Astrocyte (in vitro differentiated cells and primary cell): ENCODE results near the gene AFF2. TPM values are rescaled to one million over a fixed set of nuclear protein-coding genes. Genes with fewer than 3 reads are reported as not detected.

ENCODE experiments used
- DNase-seq: peaks from one replicate; pipeline ENCODE4 v3.0.0-alpha.2; 2010; ENCODE audit warnings: low read depth
- FAIRE-seq: peaks from 2 replicates; lab custom pipeline; 2011; peaks lifted over from hg19 to GRCh38; lab: Jason Lieb, UNC
- H2AFZ ChIP-seq: 2 replicates; pipeline ENCODE4 v1.6.0; 2012; ENCODE audit warnings: low read depth, low read length, inconsistent platforms
- H3K27ac ChIP-seq: 2 replicates; pipeline ENCODE4 v1.5.1; 2011; ENCODE audit warnings: low read depth, low read length, inconsistent platforms
- H3K27me3 ChIP-seq: 2 replicates; pipeline ENCODE4 v1.6.0; 2011; ENCODE audit warnings: low read length, inconsistent platforms; ENCODE audit not compliant: insufficient read depth
- H3K36me3 ChIP-seq: 2 replicates; pipeline ENCODE4 v1.5.1; 2011; ENCODE audit warnings: low read length, inconsistent platforms; ENCODE audit not compliant: insufficient read depth
- H3K4me1 ChIP-seq: 2 replicates; pipeline ENCODE4 v1.5.1; 2011; ENCODE audit warnings: low read length, inconsistent platforms; ENCODE audit not compliant: insufficient read depth
- H3K4me2 ChIP-seq: 2 replicates; pipeline ENCODE4 v1.6.0; 2012; ENCODE audit warnings: low read length, inconsistent platforms
- H3K4me3 ChIP-seq: 2 replicates; pipeline ENCODE4 v1.5.1; 2011; ENCODE audit warnings: low read depth, mild to moderate bottlenecking, low read length, inconsistent platforms; ENCODE audit not compliant: insufficient read depth
- H3K79me2 ChIP-seq: 2 replicates; pipeline ENCODE4 v1.6.0; 2012; ENCODE audit warnings: mild to moderate bottlenecking, low read length, inconsistent platforms; ENCODE audit not compliant: insufficient read depth
- H3K9ac ChIP-seq: 2 replicates; pipeline ENCODE4 v1.6.0; 2012; ENCODE audit warnings: mild to moderate bottlenecking, low read length, inconsistent platforms
- H3K9me3 ChIP-seq: 2 replicates; pipeline ENCODE4 v1.5.1; 2012; ENCODE audit warnings: low read depth, mild to moderate bottlenecking, low read length, inconsistent platforms; ENCODE audit not compliant: insufficient read depth
- H4K20me1 ChIP-seq: 2 replicates; pipeline ENCODE4 v1.6.0; 2012; ENCODE audit warnings: low read length, inconsistent platforms; ENCODE audit not compliant: insufficient read depth
- H3K27ac Mint-ChIP-seq: one replicate; pipeline ENCODE4 v1.8.0; 2021; ENCODE audit warnings: mild to moderate bottlenecking, mixed read lengths; ENCODE audit not compliant: unreplicated experiment
- H3K27me3 Mint-ChIP-seq: one replicate; pipeline ENCODE4 v1.8.0; 2021; ENCODE audit warnings: low read depth, mixed read lengths; ENCODE audit not compliant: unreplicated experiment
- H3K36me3 Mint-ChIP-seq: one replicate; pipeline ENCODE4 v1.8.0; 2021; ENCODE audit warnings: low read depth, mixed read lengths; ENCODE audit not compliant: unreplicated experiment
- H3K4me1 Mint-ChIP-seq: one replicate; pipeline ENCODE4 v1.8.0; 2021; ENCODE audit warnings: low read depth, mixed read lengths; ENCODE audit not compliant: unreplicated experiment
- H3K4me3 Mint-ChIP-seq: one replicate; pipeline ENCODE4 v1.8.0; 2021; ENCODE audit warnings: mild to moderate bottlenecking, moderate library complexity, mixed read lengths; ENCODE audit not compliant: unreplicated experiment
- H3K9me3 Mint-ChIP-seq: one replicate; pipeline ENCODE4 v1.8.0; 2021; ENCODE audit warnings: mild to moderate bottlenecking, mixed read lengths; ENCODE audit not compliant: unreplicated experiment
- EZH2 ChIP-seq: IDR thresholded peaks from 2 replicates; pipeline ENCODE4 v1.6.1; 2012; ENCODE audit warnings: mild to moderate bottlenecking, low read length, inconsistent platforms; ENCODE audit not compliant: insufficient read depth
- total RNA-seq: library from RNA; stranded (reverse); gene quantifications from 2 replicates; pipeline ENCODE4 v1.2.1, GENCODE V29; 2021
- TF ChIP-seq, protein P1 (sequence below): IDR thresholded peaks from 2 replicates; pipeline ENCODE4 v1.5.1; 2011; ENCODE audit warnings: low read depth, mild to moderate bottlenecking, inconsistent platforms, low read length, moderate library complexity; ENCODE audit not compliant: insufficient read depth

Gene AFF2
- total RNA-seq, 1 donor from 2014 or later = 8.3 TPM

DNA sequence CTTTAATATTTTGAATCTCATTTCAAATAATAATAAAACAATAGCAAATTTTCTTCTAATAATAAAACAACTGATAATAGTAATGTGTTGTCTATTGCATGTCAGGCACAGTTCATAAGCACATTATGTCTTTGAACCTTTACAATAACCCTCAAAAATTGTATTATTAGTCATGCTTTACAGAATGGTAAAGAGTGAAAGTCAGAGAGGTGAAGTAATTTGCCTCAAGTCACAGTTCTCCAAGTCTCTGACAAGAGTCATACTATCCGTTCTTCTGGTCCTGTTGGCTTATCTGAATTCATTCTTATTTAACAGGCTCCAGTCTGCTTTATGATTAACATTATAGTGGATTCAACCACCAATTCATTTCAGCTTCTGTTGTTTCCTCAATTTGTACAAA is 313.0 kb downstream of the AFF2 start:
- Histone ChIP-seq H3K4me2 (no peak overlapping the region), H3K27ac (no peak overlapping the region), H3K36me3 (no peaks in the 10 kb centered on the region), H3K79me2 (no peaks in the 10 kb centered on the region), H3K9me3 (no peaks in the 10 kb centered on the region), H4K20me1 (no peaks in the 10 kb centered on the region), H3K27me3 (no peaks in the 10 kb centered on the region), H3K4me3 (no peak overlapping the region), H3K4me1 (no peaks in the 10 kb centered on the region), H3K9ac (no peak overlapping the region), H2AFZ (no peak overlapping the region)
- Mint-ChIP-seq H3K36me3 (no peaks in the 10 kb centered on the region), H3K27me3 (no peaks in the 10 kb centered on the region), H3K4me1 (peaks cover 10% of the 10 kb centered on the region), H3K9me3 (no peaks in the 10 kb centered on the region), H3K27ac (no peak overlapping the region), H3K4me3 (no peak overlapping the region)
- no peak for TF ChIP-seq EZH2
- no peak for DNase-seq
- no peak for FAIRE-seq

DNA sequence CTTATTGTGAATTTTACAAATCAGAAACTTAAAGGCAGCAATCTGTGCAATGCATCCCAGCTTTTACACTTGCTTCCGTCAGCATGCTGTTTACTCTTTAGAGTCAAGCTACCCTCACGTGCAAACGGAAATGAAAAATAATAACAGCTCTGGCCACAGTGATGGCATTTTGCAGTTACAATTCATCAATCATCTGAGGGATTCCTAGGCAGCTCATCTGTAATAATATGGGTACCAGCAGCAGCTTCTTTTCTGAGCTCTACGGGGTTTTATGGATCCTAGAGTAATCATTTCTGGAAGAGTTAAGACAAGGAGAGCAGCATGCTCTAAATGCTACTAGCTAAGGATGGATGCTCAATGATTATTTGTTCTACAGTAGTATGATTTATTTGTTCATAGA is 313.6 kb downstream of the AFF2 start:
- H3K9ac ChIP-seq = no peak overlapping the region
- no peak for DNase-seq
- H3K36me3 ChIP-seq = no peaks in the 10 kb centered on the region
- H3K9me3 ChIP-seq = no peaks in the 10 kb centered on the region
- Mint-ChIP-seq H3K9me3 (no peaks in the 10 kb centered on the region), H3K27me3 (no peaks in the 10 kb centered on the region), H3K4me3 (no peak overlapping the region), H3K36me3 (no peaks in the 10 kb centered on the region), H3K4me1 (peaks cover 10% of the 10 kb centered on the region), H3K27ac (no peak overlapping the region)
- FAIRE-seq = peak; percentile 83
- H2AFZ ChIP-seq = no peak overlapping the region
- no peaks in the 10 kb centered on the region for H3K79me2 ChIP-seq
- H4K20me1 ChIP-seq = no peaks in the 10 kb centered on the region
- no peak overlapping the region for H3K4me2 ChIP-seq
- no peak overlapping the region for H3K4me3 ChIP-seq
- H3K27me3 ChIP-seq = no peaks in the 10 kb centered on the region
- TF ChIP-seq, protein P1, sequence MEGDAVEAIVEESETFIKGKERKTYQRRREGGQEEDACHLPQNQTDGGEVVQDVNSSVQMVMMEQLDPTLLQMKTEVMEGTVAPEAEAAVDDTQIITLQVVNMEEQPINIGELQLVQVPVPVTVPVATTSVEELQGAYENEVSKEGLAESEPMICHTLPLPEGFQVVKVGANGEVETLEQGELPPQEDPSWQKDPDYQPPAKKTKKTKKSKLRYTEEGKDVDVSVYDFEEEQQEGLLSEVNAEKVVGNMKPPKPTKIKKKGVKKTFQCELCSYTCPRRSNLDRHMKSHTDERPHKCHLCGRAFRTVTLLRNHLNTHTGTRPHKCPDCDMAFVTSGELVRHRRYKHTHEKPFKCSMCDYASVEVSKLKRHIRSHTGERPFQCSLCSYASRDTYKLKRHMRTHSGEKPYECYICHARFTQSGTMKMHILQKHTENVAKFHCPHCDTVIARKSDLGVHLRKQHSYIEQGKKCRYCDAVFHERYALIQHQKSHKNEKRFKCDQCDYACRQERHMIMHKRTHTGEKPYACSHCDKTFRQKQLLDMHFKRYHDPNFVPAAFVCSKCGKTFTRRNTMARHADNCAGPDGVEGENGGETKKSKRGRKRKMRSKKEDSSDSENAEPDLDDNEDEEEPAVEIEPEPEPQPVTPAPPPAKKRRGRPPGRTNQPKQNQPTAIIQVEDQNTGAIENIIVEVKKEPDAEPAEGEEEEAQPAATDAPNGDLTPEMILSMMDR = no peak
- no peak for TF ChIP-seq EZH2
- H3K4me1 ChIP-seq = no peaks in the 10 kb centered on the region
- no peak overlapping the region for H3K27ac ChIP-seq

DNA sequence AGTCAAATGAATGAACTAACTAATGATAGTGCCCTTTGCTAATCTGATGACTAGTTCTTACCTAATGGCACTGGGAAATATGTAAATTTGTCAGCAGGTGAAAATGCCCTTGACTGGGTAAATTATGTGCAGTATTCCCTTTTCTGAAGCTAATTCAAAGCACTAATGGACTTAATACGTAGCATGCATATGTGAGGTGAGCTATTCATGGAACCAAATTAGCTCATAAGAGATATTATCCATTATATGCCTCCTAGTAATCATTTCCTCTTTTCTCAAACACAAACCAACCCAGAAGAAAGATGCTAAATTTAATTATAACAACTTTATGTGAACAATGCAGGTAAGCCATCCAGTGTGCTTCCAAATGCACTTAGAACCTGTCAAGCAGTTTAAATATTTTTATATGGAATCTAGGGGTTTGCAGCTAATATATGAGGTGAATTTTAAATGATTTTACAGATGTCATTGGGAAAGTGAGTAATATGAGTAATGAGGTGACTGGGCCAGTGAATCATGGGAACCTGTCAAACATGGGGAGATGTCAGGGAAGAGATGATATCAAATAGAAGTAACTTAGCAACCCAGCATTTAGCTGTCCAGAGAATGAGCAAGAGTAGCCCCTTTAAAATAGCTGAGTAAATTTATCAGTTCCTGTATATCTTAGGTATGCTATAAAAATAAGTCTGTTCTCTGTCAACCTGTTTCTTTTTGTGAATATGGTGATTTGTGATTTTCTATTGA is 315.0 kb downstream of the AFF2 start:
- Mint-ChIP-seq H3K4me1 (peaks cover 10% of the 10 kb centered on the region), H3K27ac (no peak overlapping the region), H3K36me3 (no peaks in the 10 kb centered on the region), H3K27me3 (no peaks in the 10 kb centered on the region), H3K9me3 (no peaks in the 10 kb centered on the region), H3K4me3 (no peak overlapping the region)
- no peaks in the 10 kb centered on the region for H4K20me1 ChIP-seq
- no peak overlapping the region for H3K4me3 ChIP-seq
- H3K27me3 ChIP-seq = no peaks in the 10 kb centered on the region
- DNase-seq (no peak), FAIRE-seq (peak; percentile 58)
- H3K36me3 ChIP-seq = no peaks in the 10 kb centered on the region
- no peak overlapping the region for H3K27ac ChIP-seq
- H3K4me2 ChIP-seq = no peak overlapping the region
- H3K79me2 ChIP-seq = no peaks in the 10 kb centered on the region
- H3K4me1 ChIP-seq = no peaks in the 10 kb centered on the region
- H2AFZ ChIP-seq = no peak overlapping the region
- H3K9me3 ChIP-seq = no peaks in the 10 kb centered on the region
- H3K9ac ChIP-seq = no peak overlapping the region
- TF ChIP-seq, protein P1 = no peak
- no peak for TF ChIP-seq EZH2
